NCI-H146 treated with DMSO at 0.1 percent for 48 hours (cell line): ENCODE data around the gene TAF6.
A peak's percentile ranks its signal among the peaks of the same experiment; 100 is the strongest.

ENCODE experiments used
- DNase-seq: peaks from one replicate; lab custom pipeline; 2025; ENCODE audit not compliant: unreplicated experiment; lab: John Stamatoyannopoulos, UW

TAF6 gene

DNA sequence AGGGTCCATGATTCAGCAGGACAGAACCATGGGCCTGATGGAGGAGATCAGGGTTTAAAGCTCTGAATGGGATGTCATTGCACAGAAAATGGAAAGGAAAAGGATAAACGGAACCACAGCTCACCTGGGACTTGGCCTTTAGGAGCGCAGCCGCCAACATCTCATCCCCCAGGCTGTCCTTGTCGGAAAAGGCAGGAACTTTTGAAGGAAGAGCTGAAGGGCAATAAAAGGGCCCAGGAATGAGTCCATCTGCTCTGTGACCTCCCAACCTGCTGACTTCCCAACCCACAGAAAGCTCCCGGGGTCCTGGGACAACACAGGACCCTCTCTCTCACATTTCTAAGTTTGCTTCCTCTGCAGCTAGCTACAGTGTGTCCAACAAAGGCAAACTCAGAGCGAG lies 43.7 kb downstream of the TAF6 start:
- no peak for DNase-seq

DNA sequence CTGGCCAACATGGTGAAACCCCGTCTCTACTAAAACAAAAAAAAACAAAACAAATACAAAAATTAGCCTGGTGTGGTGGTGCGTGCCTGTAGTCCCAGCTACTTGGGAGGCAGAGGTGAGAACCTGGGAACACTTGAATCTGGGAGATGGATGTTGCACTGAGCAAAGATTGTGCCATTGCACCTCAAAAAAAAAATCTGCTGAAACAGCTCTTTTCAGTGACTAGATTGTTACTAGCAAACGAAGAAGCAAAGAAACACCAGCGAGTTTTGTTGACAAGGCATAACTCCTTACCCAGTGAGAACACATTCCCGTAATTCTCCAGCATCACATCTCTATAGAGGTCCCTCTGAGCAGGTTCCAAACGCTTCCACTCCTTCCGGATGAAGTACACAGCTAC lies 44.3 kb downstream of the TAF6 start:
- no peak for DNase-seq

DNA sequence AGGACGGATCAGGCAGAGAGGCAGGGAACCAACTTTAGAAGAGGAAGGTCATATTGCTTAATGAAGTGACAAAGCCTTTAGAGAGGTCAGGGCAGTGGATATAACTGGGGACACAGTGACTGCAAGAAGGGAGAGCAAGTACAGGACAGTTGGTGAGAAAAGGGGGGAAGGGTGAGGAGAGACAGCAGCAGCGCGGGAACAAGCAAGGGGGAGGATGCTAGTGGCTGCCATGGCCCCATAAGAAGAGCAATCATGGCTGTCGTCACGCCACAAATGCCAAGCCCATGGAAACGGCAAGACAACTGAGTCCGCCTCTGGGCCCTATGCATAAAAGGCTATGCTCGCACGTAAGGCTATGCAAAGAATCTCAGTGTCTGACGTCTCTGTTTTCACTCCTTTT lies 46.7 kb downstream of the TAF6 start:
- no peak for DNase-seq

DNA sequence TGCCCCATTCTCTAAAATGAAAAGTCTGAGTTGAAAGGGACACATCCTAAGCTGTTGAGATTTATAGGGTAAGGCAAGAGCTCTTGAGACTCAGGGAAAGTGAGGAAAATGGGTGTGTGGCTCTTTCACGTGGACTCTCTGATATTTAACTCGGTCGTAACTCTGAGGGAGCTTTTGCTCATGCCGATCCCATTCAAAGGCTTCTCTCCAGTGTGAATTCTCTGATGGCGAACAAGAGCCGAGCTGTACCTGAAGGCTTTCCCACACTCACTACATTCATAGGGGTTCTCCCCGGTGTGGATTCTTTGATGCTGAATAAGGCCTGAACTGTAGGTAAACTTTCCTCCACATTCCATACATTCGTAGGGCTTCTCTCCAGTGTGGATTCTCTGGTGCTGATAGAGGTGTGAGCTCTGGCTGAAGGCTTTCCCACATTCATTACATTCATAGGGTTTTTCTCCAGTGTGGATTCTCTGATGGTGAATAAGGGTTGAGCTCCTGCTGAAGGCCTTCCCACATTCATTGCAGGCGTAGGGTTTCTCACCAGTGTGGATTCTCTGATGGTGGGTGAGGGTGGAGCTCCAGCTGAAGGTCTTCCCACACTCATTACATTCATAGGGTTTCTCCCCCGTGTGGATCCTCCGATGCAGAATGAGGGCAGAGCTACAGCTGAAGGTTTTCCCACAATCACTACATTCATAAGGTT lies 48.0 kb downstream of the TAF6 start:
- no peak for DNase-seq

DNA sequence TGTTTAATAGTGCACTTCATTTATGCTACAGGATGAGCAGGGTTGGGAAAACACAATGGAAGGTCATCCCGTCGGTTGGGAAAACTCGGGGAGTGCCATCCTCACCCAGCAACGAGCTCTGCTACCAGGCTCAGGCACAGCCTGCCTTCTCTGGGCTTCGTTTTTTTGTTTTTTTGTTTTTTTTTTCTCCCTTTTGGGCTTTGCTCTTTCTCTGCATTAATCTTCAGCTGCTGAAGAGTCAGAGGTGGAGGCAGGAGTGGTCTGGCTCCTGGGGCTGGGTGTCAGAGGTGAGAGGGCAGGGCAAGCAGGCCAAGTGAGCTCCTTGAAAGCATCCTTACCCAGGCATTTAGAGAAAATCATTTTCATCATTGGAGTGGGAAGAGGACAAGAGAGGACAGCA lies 49.2 kb downstream of the TAF6 start:
- DNase-seq = no peak

- peak; percentile 6 for DNase-seq
Measured at GRCh38 chr7:100066953-100067352, 52.2 kb downstream of the TAF6 start.

- no peak for DNase-seq
Measured at GRCh38 chr7:100065452-100066186, 53.5 kb downstream of the TAF6 start.

DNA sequence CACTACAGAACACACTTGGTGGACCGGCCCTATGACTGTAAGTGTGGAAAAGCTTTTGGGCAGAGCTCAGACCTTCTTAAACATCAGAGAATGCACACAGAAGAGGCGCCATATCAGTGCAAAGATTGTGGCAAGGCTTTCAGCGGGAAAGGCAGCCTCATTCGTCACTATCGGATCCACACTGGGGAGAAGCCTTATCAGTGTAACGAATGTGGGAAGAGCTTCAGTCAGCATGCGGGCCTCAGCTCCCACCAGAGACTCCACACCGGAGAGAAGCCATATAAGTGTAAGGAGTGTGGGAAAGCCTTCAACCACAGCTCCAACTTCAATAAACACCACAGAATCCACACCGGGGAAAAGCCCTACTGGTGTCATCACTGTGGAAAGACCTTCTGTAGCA lies 55.0 kb downstream of the TAF6 start:
- no peak for DNase-seq

DNA sequence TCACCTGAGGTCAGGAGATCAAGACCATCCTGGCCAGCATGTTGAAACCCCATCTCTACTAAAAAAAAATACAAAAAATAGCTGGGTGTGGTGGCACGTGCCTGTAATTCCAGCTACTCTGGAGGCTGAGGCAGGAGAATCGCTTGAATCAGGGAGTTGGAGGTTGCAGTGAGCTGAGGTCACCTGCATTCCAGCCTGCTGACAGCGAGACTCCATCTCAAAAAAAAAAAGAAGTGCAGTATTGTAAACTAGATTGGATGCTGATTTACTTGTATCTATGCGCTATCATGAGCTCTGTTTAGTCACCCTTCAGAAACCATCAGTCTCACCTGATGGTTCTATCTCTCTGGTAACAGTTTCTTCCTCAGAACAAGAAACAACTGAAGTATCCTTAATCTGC lies 55.8 kb downstream of the TAF6 start:
- DNase-seq = no peak

GRCh38 chr7:100061518-100062193 lies 57.5 kb downstream of the TAF6 start:
- no peak for DNase-seq

DNA sequence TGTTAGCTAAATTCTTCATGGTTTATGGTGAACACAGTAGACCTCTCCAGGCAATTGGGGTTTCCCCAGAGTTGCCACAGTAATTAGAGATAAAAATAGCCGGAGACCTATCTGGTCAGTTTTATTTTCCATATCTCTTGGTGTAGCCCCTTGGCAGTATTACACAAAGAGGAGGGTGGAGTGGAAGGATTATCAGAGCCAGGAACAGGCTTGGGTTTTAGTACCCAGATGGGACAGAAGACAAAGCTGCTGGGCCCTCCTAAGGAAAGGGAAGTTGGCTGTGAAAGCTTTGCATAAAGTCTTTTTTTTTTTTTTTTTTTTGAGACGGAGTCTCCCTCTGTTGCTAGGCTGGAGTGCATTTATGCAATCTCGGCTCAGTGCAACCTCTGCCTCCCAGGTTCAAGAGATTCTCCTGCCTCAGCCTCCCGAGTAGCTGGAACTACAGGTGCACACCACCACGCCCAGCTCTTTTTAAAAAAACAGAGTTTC lies 59.9 kb downstream of the TAF6 start:
- DNase-seq = no peak
